ENCODE measurements around the gene ANTXR2.
A peak's percentile ranks its signal among the peaks of the same experiment; 100 is the strongest.

The ANTXR2 gene

DNA sequence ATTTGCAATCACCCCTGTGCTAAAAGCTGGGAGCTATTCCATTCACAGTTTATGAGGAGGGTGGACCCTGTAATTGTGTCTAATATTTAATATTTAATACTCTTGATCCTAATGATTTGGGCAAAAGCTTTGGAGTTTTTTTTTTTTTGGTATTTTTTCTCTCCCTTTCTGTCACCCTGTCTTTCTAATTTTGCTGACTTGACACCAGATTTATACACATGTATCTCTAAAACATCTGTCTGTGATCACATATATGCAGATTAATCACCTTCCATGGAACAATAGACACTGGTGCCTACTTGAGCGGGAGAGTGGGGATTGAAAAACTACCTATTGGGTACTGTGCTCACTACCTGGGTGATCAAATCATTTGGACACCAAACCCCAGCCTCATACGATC is 18.7 kb upstream of the ANTXR2 start:
- DNase-seq: no peak

DNA sequence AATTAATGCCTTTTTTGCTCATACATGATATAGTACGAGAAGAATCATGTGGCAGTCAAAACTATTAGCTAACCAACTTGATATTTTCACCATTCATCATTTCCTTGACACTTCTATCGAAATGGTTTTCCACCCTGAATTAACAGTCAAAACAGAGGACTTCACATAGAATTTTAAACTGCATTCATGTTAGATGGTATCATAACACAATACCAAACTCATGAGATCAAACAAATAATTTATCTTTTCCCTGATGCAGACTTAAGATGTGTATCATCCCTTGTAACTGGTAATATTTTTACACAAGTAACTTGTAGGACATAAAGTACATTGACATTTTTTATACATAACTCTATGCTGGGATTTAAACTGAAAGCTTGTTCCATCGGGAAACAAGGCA is 18.2 kb upstream of the ANTXR2 start:
- DNase-seq: no peak

DNA sequence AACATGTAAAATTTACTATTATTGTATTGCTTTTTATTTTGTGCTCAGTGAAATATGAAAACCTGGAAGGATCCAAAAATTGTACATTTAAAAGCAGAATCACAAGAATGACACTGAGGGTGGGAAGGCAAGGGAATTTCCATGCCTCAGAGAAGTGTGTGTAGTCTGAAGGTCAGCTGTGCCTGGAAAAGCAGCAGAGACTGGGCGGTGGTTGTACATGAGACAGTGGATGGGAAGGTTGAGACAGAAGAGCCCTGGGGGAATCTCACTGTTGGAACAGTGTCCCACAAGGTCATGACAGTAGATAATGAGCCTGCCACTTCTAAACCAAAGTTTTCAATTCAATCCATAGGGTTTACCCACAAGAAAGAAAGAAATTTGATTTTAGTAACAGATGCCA is 17.1 kb upstream of the ANTXR2 start:
- no peak for DNase-seq

DNA sequence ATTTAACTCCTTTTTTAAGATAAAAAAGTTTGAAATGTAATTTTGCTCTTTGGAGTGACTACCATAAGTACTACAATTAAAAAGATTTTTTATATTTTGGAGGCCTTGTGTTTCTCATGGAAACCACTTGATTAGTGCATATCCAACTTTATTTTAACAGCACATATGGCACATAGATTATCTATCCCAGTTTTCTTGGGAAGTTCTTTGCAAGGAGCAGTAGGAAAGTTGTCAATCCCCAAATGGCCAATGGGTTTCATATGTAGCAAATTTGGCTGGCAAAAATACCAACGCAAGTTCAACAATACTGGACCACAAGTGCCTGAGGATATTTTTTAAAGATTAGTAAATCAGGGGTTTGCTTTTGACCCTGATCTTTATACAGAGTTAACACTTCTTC is 15.4 kb upstream of the ANTXR2 start:
- no peak for DNase-seq

DNA sequence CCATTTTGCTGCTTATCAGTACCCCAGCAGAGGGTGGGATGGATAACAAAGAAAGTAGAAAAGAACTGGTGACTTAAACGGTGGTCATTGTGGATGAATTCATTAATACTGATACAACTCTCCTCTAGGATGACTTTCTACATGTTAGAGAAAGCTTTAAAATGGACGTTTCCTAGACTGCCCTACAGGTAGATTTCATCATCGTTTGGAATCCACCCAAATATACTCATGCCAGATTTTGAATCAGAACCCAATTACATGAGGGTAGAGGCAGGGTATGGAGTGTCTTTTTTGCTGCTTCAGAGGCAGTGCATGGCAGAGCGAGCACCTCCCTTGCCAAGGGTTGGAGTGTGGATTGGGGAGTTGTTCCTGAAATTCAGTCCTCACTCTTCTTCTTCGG is 13.3 kb upstream of the ANTXR2 start:
- no peak for DNase-seq

DNA sequence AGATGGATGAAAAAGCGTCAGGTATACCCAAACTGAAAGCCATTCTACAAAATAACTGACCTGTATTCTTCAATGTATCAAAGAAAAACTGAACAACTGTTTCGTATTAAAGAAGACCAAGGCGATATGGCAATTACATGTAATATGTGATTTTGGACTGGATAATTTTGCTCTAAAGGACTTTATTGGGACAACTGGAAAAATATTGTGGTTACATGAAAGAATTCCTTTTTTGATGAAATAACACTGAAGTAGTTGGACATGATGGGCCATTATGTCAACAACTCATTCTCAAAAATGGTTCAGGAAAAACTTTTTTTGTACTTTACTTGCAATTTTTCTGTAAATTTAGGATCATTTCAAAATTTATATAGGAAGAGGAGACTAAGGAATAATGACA is 12.1 kb upstream of the ANTXR2 start:
- DNase-seq: no peak

DNA sequence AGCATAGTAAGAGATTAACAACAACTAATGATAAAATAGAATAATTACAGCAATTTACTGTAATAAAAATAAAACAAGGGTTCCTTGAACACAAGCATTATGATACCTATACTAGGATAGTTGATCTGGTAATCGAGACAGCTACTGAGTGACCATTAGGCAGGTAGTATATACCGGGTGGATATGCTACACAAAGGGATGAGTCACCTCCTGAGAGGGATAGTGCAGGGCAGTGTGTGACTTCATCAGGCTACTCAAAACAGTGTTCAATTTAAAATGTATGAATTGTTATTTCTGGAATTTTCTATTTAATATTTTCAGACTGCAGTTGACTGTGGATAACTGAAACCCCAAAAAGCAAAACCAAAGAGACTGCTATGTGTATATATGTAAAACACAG is 9.7 kb upstream of the ANTXR2 start:
- DNase-seq: no peak

DNA sequence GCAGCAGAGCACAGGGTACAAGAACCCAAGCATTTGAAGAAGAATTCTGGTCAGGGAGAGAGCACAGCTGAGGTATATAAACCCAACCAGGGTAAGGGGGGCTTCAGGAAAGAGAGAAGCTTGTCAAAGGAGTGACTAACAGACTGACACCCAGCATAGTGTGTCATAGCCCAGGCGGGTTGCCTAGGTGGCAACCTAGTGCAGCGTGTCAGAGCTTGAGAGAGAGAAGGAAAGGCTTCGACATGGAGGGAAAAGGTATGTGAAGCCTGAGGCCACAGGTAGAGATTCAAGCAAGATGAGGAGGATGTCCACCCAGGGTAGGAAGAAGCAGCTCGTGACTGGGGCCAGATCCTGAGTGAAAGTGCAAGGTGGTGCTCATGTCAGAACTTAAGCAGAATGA is 8.5 kb upstream of the ANTXR2 start:
- no peak for DNase-seq

DNA sequence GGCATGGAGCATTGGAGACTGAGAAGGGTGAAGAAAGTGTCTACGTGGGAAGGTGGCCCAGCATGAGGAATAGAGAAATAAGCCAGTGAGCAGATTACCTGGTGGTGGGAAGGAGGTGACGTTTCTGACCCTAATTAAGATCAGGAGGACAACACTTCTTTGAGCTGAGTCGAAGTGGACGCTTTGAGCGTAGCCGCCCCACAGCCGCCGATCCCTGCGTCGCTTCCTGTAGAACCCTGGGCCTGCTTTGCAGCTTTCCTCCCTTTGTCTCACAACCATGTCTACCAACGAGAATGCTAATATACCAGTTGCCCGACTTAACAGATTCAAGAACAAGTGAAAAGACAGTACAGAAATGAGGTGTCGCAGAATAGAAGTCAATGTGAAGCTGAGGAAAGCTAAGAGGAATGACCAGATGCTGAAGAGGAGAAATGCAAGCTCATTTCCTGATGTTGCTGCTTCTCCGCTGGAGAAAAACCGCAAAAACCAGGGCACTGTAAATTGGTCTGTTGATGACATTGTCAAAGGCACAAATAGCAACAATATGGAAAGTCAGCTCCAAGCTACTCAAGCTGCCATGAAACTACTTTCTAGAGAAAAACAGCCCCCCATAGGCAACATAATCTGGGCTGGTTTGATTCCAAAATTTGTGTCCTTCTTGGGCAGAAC is 6.4 kb upstream of the ANTXR2 start:
- peak; percentile 26 to 43 for DNase-seq

DNA sequence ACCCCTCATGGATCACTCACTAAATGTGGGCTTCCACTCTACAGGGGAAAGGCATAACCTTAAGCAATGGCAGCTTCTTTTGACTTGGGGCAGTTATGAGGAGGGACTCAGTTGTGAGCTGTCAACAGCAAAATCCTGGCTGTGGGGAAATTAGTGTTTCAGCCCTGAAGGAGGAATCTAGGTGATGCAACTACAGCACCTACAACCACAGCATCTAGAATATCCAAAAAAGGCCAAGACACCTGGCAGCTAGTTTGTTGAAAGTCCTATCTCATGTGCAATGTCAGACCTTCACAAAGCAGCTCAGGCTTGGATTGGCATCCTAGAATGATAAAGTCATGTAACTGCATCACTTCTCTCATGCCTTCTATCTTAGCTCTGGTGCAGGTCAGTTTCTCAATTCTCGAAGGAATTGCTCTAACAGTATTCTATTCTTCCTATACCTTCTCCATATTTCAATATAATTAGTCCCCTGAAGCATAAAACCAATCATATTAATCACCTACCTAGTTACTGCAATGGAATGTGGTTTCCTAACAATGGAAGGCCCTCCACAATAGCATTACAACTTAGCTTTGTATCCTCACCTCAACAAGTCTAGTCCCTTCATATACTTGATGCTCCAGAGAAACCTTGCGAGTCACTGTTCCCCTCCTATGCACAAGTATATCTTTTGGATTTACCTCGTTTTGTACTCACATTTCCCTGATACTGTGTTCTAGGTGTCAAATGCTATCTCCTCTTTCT is 5.5 kb upstream of the ANTXR2 start:
- DNase-seq: no peak

DNA sequence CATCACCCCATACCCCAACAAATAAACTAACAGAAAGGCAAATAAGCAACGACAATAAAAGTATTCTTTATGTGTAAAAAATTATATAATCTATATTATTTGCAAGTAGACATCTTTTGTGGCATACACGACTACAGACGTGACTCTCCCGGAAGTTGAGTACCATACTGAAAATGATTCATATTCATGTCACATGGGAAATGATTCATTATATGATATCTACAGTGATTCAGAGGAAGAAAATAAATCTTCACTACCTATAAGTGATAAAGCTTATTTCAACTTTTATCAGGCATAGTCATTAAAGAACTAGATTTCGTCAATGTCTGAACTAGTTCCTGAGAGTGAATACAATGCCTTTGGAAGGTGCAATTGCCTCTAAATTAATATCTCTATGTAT is 4.6 kb upstream of the ANTXR2 start:
- DNase-seq: peak; percentile 25 to 34

DNA sequence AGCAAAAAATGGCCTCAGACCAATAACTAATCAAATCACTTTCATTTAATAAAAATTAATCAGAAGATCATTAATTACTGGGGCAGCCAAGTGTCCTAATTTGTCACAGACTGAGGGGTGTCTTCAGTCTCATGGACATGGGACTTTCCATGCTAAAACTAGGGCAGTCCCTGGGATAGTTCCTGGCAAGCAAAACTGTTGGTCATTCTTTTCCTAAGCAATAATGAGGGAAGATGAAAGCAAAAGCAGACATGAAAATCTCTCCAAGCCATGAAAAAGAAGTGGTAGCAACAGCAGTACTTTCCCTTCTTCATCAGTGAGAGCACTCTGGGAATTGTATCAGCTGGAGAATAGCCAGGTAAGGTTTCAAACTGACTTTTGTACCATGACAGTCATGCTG is 3.7 kb upstream of the ANTXR2 start:
- no peak for DNase-seq

DNA sequence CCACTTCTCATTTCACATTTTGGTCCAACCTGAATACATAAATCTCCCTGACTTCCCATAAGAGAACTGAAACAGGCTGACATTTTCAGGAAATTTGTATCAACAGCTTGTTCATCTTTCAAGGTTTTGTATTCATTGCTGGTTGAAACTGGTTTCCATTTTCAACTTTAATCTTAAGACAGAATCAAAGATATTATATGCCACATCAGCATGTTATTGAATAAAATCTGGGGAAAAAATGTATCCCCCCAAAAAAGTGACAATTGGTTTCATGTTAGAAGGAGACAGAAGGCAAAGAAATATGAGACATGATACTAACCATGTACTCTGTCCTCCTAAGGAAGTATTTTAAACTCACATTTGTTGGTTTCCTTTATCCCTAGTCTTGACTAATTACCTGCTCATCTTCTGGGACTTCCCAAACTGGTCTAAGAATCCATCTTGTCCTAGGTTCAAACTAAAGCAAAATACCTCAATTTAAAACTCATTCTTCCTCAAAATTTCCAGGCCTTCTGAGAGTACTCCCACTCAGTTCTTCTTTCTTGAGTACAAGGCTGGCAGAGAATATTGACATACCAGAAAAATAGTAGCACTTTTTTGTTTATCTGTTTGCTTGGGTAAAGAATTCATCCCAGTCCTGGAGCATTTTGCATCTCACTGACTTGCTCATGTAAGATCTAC is 3.1 kb upstream of the ANTXR2 start:
- DNase-seq: peak; percentile 33 to 46

DNA sequence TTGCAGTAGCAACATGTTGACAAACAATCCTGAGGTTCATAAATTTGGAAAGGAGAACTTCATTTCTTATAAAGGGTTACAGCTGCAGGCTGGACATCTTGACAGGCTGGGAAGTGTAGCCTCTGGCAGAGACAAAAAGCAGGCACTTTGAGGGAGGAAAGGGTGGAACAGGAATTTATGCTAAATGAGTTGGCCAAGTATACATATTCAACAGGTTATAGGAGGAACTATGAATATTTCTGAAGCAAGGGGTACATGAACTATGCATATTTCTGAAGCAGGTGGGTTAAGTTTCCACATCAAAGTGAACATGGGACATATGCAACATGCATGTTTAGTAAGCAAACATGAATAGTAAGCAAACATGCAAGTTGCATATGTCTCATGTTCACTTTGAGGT is 1.6 kb upstream of the ANTXR2 start:
- peak; percentile 37 to 40 for DNase-seq

DNA sequence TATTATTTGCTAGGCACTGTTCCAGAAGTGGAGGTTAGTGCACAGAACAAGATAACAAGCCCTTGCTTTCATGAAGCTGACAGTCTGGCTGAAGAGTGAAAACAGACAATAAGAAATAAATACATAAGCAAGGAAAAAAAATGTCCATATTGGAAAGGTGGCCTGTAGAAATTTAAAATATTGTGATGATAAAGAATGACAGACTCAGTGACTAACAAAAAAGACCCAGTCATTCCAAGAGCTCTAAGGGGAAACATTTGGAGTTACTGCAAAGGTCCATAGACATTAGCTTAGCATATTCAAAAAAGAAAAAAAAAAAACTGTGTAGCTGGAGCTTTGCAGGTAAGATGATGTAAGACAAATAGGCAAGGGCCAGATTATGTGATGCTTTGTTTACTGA is 1.0 kb upstream of the ANTXR2 start:
- no peak for DNase-seq

DNA sequence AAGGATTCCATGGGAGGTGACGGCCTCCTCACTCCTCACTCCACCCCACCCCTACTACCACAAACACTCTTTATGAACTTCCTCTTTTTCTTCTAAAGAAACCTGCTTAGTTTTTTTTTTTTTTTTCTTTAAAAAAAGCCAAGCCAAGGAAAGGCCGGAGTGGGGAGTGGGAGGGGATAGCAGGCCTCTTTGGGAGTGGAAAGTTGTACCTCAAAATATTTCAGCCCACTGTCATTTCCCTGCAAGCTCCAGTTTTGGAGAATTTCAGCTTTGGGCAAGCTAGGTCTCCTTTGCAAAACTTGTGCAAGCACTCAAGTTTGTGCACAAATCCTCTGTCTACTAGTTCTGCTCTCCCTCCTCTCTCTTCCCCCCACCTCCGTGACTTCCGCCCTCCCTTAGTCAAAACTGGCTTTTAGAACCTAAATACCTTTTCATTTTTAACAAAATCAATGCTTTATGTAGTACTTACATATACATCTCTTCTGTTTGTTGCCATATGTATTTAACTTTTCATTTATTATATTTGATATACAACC is 512 bp upstream of the ANTXR2 start:
- DNase-seq: peak; percentile 55 to 64

DNA sequence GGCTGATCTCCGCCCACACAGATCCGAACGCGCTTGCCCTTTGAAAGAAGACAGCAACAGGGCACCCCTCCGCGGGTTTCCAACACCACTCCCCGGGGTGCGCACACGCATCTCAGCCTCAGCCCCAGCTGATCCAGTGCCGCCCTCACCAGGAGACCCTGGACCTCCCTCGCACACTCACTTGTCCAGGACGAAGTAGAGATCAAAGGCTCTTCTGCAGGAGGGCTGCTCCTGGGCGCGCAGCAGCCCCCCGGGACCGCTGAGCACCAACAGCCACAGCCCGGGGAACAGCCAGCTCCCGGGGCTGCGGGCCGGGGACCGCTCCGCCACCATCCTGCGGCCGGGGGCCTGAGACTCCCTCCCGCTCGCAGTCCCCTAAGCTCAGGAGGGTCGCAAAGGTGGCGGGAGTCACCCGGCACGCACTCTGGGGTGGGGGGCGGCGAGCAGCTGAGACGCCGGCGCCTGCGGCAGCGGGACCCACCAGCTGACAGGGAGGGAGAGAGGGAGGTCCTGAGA is 743 bp downstream of the ANTXR2 start:
- DNase-seq: peak; percentile 36 to 45

DNA sequence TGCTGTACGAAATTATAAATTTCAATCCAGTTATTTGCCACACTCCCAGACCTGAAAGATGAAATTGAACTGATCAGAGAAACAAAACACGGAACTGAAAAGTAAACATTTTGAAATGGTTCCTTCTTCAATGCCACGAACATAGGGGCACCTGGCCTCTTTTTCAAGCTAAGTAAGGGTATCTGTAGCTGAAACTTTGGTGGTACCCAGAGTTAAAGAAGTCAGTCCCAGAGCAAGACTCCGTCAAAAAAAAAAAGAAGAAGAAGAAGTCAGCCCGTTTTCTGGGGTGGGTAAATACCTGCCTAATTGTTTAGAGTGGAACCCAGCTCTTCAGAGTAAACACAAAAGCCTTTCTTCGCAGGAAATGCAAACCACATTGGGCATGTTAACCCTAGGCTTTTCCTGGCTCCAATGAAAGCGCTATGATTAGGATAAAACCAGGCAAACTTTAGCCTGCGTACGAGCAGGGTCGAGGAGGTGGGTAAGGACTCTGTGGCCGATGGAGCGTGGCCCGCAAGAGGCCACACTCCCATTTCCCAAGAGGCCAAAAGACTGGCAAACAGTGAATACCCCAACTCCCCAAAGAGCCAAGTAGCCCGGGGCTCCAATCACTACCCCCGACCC is 1.3 kb downstream of the ANTXR2 start:
- DNase-seq: no peak

DNA sequence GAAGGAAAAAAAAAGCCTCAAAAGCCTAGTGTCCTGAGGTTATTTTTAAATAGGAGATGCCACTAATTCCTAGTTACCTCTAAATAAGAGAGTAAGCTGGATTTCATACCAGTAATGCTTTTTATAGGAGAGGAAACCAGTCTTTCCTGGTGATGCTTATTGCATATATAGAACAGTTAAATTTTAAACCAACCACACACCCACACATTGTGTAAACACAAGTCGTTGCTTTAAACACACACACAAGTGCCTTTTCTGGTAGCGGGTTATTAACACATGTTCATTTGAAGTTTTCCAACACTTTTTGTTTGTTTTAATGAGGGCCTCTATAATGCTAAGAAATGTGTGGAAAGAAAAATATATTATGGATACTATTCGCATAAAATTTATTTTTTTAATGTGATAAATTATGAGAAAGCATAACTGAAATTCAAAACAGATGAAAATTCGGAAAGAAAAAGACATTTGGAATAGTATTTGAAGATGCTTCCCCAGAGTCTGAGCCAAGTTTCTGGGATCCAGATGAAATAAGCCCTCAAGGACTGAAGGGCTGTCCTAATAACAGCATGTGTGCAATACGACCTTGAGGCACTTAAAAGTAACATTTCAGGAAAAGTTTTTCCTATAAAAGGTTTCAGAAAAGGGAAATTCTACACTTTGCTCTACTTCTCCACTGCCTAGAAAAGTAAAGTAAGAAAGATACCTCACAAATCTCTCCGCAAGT is 2.0 kb downstream of the ANTXR2 start:
- peak in 1 of 2 donors; percentile 5 for DNase-seq

DNA sequence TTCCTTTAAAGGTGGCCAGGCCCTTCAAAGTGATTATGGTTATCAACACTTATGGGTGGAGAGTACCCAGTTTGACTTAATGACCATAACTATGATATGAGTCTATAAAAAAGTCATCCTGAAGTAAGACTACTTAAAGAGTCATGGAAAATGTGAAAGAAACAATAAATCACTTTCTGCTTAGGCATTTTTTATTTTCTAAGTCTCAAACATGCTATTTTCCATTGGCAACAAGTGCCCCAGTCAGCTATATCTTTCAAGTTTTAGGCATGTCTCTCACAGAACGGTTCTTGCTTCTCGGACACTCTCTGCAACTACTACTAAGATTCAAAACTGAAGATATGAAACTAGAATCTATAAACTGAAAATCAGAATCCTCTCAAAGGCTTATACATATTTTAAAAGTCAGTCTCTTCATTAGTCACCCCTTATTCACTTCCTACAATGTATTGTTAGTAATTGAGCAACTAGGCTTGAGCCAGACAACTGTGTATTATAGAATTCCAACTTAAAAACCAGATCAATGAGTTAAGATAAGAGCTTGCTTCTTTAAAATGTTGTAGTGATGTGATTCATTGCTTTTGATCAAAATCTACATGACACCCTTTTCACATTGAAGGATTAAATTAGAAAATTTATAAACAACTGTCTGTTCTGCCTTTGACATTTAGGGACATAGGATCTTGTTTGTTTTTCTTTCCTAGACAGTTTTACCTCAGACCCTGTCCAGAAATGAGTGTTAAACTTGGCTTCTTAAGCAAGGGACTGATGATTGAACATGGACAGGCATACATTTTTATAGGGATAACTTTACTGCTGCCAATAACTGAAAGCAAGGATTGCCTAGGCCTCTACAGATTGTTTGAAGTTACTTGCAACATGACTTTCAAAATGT is 2.9 kb downstream of the ANTXR2 start:
- peak in 1 of 2 donors; percentile 40 for DNase-seq

All from inflammatory macrophage (primary cell).